OCI-LY7 (cell line): Measurements from ENCODE around the gene SUPT3H. TPM values are rescaled to one million over a fixed set of nuclear protein-coding genes. Genes with fewer than 3 reads are reported as not detected.

Experiments
- BruUV-seq: library from RNA; stranded (reverse); fragments of 400-500 nt; replicated peaks from 2 replicates; lab custom pipeline; 2021; lab: Mats Ljungman, UMichigan
- CTCF ChIA-PET: fragments of 300-600 bp; sonication (Branson Sonifier 250); formaldehyde crosslinking; loops from one replicate; lab custom pipeline; 2022; ENCODE audit warnings: antibody characterized with exemption; ENCODE audit not compliant: unreplicated experiment; lab: Charles Lee
- POLR2A ChIA-PET: fragments of 300-600 bp; sonication (Branson Sonifier 250); formaldehyde crosslinking; loops from one replicate; lab custom pipeline; 2022; ENCODE audit warnings: antibody characterized with exemption; lab: Charles Lee
- DNase-seq: peaks from one replicate; pipeline ENCODE4 v3.0.0-alpha.2; 2015; ENCODE audit warnings: low spot score
- H2AFZ ChIP-seq: fragments of 200-600 bp; sonication (generic), shearing (Covaris generic); 2 replicates; pipeline ENCODE4 v1.6.1; 2014; ENCODE audit warnings: mild to moderate bottlenecking, antibody characterized with exemption, low read length, moderate library complexity
- H3K27ac ChIP-seq: fragments of 200-600 bp; sonication (generic); 2 replicates; pipeline ENCODE4 v1.5.1; 2014; ENCODE audit warnings: mixed run types, low read depth, mild to moderate bottlenecking, moderate library complexity, low read length, inconsistent platforms; ENCODE audit not compliant: poor library complexity, severe bottlenecking
- H3K36me3 ChIP-seq: fragments of 200-600 bp; sonication (generic); 2 replicates; pipeline ENCODE4 v1.6.1; 2014; ENCODE audit warnings: mild to moderate bottlenecking, antibody characterized with exemption, low read length, moderate library complexity, mixed read lengths; ENCODE audit not compliant: insufficient read depth
- H3K4me1 ChIP-seq: fragments of 200-600 bp; sonication (generic); 2 replicates; pipeline ENCODE4 v1.5.1; 2014; ENCODE audit warnings: mild to moderate bottlenecking, low read length; ENCODE audit not compliant: insufficient read depth, poor library complexity, severe bottlenecking
- H3K4me2 ChIP-seq: fragments of 200-600 bp; sonication (generic); 2 replicates; pipeline ENCODE4 v1.6.1; 2014; ENCODE audit warnings: mild to moderate bottlenecking, low read length
- H3K4me3 ChIP-seq: fragments of 200-600 bp; sonication (generic); 2 replicates; pipeline ENCODE4 v1.5.1; 2014; ENCODE audit warnings: mild to moderate bottlenecking, low read depth, low read length; ENCODE audit not compliant: poor library complexity, severe bottlenecking
- H3K79me2 ChIP-seq: fragments of 200-600 bp; sonication (generic); 2 replicates; pipeline ENCODE4 v1.6.1; 2016; ENCODE audit warnings: low read depth, mild to moderate bottlenecking, low read length, moderate library complexity, mixed read lengths; ENCODE audit not compliant: insufficient read depth
- H3K9me2 ChIP-seq: fragments of 200-600 bp; sonication (generic); 2 replicates; pipeline ENCODE4 v1.6.1; 2016; ENCODE audit warnings: mild to moderate bottlenecking, low read length, mixed read lengths; ENCODE audit not compliant: insufficient read depth
- H3K9me3 ChIP-seq: fragments of 200-600 bp; sonication (generic); 2 replicates; pipeline ENCODE4 v1.6.1; 2014; ENCODE audit warnings: mild to moderate bottlenecking, mixed run types, low read length, mixed read lengths
- H4K20me1 ChIP-seq: fragments of 200-600 bp; sonication (generic); 2 replicates; pipeline ENCODE4 v1.6.1; 2014; ENCODE audit warnings: mild to moderate bottlenecking, antibody characterized with exemption, low read length, moderate library complexity, mixed read lengths; ENCODE audit not compliant: insufficient read depth
- CTCF ChIP-seq: fragments of 200-600 bp; sonication (generic); conservative IDR thresholded peaks from 2 replicates; pipeline ENCODE4 v1.5.1; 2014; ENCODE audit warnings: mild to moderate bottlenecking, antibody characterized with exemption, low read length, moderate library complexity, mixed read lengths
- EZH2phosphoT487 ChIP-seq: fragments of 200-600 bp; sonication (generic); IDR thresholded peaks from 2 replicates; pipeline ENCODE4 v1.6.1; 2018; ENCODE audit warnings: low read depth, borderline replicate concordance, mild to moderate bottlenecking, mixed run types, antibody characterized with exemption, low read length, moderate library complexity, mixed read lengths
- intact Hi-C: fragments of 100-400 bp; cut with micrococcal nuclease; formaldehyde crosslinking; loops from one replicate; pipeline ENCODE4 v1.10.0; 2022; ENCODE audit not compliant: unreplicated experiment
- total RNA-seq, 2 experiments: library from RNA; depleted of rRNA in 1 of 2; stranded (reverse); fragments of >200 nt in 1 of 2; shearing (Covaris generic) in 1 of 2; gene quantifications; 2 replicates each; pipeline ENCODE4 v1.2.3, GENCODE V29; 2014 to 2022

SUPT3H gene
- total RNA-seq, 2 experiments from 2014 or later = 1.1 to 7.1 TPM

- intact Hi-C loops = no loop called here
- no peak for DNase-seq
- no peak overlapping the region for H3K4me3 ChIP-seq
- H3K27ac ChIP-seq = no peak overlapping the region
- CTCF ChIA-PET = no interaction called here
- H3K36me3 ChIP-seq = no peaks in the 10 kb centered on the region
- peaks cover under 1% of the 10 kb centered on the region; the same call in 1 of the 2 replicates for H3K9me3 ChIP-seq
- TF ChIP-seq CTCF (no peak), EZH2phosphoT487 (no peak)
- H4K20me1 ChIP-seq = no peaks in the 10 kb centered on the region
- H3K9me2 ChIP-seq = no peaks in the 10 kb centered on the region
- POLR2A ChIA-PET = interaction anchor here (0.5 kb wide), 1 partner anchor 17 kb away, joined by 4 read pairs; no protein-coding TSS in a partner anchor
- H3K79me2 ChIP-seq = no peaks in the 10 kb centered on the region
- no peaks in the 10 kb centered on the region for H3K4me1 ChIP-seq
- BruUV-seq = no TSS peak
- H3K4me2 ChIP-seq = no peak overlapping the region
- no peak overlapping the region for H2AFZ ChIP-seq
Observed at GRCh38 chr6:44955145-44955544, 422.6 kb downstream of the SUPT3H start.

DNA sequence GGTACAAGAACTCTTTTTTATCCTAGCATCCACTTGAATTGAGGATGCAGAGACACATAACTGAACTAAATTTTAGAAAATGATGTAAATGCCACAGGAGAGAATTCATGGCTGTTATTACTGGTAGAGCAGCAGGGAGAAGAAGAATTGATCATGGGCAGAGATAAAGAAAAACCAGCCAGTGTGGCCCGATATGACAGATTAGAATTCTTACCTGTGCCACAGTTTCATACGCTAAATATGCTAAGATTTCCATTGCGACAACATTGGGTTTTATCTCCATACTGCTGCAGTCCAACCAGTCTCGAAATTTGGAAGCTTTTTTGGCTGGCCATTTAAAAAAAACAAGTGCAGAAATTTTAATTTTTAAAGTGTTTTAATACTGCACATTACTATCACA lies 423.5 kb downstream of the SUPT3H start:
- Histone ChIP-seq H3K79me2 (no peaks in the 10 kb centered on the region), H3K9me2 (no peaks in the 10 kb centered on the region), H3K27ac (no peak overlapping the region), H3K9me3 (peaks cover 8% of the 10 kb centered on the region; the same call in 1 of the 2 replicates), H3K36me3 (no peaks in the 10 kb centered on the region), H3K4me1 (no peaks in the 10 kb centered on the region), H4K20me1 (no peaks in the 10 kb centered on the region), H3K4me3 (no peak overlapping the region), H2AFZ (no peak overlapping the region), H3K4me2 (no peak overlapping the region)
- no peak for DNase-seq
- BruUV-seq = no TSS peak
- CTCF ChIA-PET = no interaction called here
- TF ChIP-seq EZH2phosphoT487 (no peak), CTCF (no peak)
- POLR2A ChIA-PET = no interaction called here
- intact Hi-C loops = no loop called here

DNA sequence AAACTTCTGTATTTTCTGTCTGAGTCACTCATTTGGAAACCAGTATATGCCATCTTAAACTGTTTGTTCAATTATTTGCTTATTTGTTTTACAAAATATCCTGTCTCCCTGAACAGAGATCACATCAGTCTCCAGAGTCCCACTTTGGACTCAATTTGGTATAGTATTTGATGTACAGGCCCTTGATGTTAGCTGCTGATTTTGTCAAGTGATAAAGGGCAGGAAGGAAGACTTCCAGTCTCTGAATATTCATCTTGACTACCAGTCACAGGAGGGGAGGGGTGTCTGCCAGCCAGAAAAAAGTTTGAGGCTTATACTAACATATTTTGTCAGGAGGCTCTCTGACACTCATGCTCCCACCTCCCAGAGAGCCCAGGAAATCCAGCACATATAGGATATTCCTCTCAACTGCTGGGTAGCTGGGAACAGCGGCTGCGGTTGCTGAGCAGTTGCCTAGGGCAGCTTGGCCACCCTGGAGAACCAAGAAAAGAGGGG lies 426.4 kb downstream of the SUPT3H start:
- POLR2A ChIA-PET = no interaction called here
- H3K4me2 ChIP-seq = no peak overlapping the region
- peaks cover 8% of the 10 kb centered on the region; the same call in 1 of the 2 replicates for H3K9me3 ChIP-seq
- no peaks in the 10 kb centered on the region for H3K36me3 ChIP-seq
- no peaks in the 10 kb centered on the region for H3K9me2 ChIP-seq
- CTCF ChIA-PET = no interaction called here
- no peak overlapping the region for H3K27ac ChIP-seq
- H3K4me3 ChIP-seq = no peak overlapping the region
- no peak for DNase-seq
- H2AFZ ChIP-seq = no peak overlapping the region
- intact Hi-C loops = no loop called here
- H4K20me1 ChIP-seq = no peaks in the 10 kb centered on the region
- no TSS peak for BruUV-seq
- no peaks in the 10 kb centered on the region for H3K4me1 ChIP-seq
- TF ChIP-seq EZH2phosphoT487 (no peak), CTCF (no peak)
- no peaks in the 10 kb centered on the region for H3K79me2 ChIP-seq
